NCI-H345 treated with DMSO at 0.1 percent for 48 hours (cell line): ENCODE data around the gene PXMP2.

Experiments used
- DNase-seq: peaks from one replicate; lab custom pipeline; 2025; ENCODE audit not compliant: unreplicated experiment; lab: John Stamatoyannopoulos, UW

Gene PXMP2

DNA sequence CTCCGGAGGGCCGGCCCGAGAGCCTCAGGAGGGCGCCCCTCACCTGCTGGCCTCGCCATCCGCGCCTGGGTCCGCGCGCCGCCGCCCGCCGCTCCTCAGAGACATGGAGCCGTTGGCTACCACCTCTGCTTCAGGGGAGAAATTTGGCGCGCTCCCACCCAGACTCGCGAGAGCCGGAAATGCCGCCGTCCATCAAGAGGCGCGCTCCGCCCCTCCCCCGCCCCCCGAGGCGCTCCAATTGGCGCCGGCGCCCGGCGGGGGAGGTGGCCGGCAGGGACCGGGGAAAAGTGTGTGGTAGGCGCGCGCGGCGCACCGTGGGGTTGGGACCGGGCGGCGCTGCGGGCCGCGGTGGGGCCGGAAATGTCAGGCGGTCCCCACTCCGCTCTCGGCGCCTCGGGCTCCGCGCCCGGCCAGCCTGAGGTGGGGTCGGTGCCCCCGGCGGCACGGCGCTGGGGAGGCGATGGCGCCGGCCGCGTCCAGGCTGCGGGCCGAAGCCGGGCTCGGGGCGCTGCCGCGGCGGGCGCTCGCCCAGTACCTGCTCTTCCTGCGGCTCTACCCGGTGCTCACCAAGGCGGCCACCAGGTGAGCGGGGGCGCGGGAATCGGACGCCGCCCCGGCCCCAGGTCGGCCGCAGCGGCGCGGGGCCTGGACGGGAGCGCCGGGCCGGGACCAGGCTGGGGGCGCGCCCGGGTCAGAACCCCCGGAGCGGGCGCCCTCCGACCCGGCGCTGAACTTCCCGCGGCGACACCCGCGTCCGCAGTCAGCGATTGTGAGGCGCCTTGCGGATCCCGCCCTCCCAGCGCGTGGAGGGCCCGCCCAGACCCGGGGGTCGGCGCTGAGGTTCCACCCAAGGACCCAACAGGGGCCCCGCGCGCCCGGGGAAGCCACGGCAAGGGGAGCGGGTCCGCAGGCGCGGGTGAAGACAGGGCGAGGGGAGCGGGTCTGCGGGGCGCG lies at the start of gene PXMP2, which contains the start of gene POLE:
PXMP2 (plus strand) TSS at position 377 of the 954 bp plus-strand sequence; CDS start at position 461, 84 bp downstream.
POLE (minus strand) TSS at position 132 of the 954 bp plus-strand sequence; CDS start at position 105, 27 bp downstream.
- peak; percentile 86 for DNase-seq

DNA sequence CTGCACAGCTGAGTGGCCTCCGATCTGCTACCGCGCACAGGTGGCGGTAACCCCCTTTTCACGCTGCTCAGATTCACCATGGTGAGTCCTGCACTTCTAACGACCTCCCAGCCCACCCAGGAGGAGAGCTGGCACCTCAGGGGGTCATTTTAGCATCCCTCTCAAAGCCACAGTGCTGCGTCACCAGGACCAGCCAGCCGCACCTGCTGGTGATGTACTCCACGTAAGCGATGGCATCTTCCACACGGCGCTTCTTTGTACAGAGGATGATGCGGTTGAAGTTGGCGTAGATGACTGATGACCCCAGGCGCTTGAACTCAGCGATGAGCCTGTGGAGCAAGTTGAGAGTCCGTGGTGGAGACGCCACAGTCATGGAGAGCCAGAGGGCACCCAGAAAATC lies 49.6 kb upstream of the PXMP2 start:
- no peak for DNase-seq

DNA sequence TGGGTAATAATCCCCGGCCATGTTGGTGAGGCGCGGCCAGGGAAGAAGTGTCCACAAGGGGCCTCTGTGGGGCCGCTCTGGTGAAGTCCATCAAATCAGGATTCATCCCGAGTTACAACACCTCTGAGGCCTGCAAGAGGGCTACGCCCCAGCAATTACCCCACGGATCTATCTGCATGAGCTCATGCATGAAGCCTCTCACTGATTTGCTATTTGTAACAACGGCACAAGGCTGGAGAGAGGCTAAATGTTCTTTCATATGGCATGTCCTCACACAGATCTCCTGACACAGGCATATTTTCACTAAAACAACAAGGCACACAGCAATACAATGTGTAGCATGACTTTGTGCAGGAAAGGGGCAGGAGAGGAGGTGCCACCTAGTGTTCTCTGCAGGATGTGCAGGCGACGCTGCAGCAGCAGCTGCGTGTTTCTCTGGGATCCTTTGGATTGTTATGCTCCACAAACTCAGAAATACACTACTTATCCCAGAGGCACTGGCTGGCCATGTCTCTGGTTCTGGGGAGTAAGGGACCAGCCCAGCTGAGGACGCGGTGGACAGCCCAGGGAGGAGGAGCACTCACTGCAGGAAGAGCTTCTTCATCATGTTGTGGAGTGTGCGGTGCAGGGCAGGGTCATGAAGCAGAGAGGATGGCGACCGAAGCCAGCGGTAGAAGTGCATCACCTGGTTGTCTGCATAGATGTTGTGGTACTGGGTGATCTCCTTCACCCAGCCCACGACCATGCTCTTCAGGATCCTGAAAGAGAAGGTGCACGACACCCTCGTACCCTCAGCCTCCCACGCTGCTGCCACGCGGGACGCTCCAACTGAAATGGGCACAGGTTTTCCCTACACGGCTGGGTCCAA lies 48.6 kb upstream of the PXMP2 start:
- DNase-seq: no peak

DNA sequence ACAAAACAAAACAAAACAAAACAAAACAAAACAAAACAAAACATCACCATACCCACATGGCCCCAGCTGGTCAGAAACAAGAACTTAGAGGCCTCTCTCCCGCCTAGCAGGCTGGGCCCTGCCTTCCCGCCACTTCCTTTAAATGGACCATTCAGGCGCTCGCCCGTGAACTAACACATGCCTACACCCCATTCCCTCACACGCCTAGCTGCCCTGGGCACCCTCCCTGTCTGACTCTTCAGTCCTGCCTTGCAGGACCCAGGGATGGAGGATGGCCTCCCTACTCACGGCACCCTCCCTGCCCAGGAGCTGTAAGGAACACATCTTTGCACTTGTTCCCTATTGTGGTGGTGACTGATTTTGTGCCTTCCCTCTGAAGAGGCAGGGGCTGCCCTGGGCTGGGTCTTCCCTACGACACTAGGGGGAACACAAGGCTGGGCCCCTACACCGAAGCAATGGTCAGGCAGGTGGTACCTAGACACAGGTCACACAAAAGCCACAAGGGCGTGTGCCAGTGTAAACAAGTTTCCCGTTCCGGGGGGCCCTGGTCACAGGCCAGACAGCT lies 47.3 kb upstream of the PXMP2 start:
- no peak for DNase-seq

- DNase-seq: no peak
These were observed 46.5 kb upstream of the PXMP2 start for GRCh38 chr12:132640936-132641335.

GRCh38 chr12:132641811-132642650 lies 45.4 kb upstream of the PXMP2 start:
- no peak for DNase-seq

GRCh38 chr12:132642846-132643835 lies 44.2 kb upstream of the PXMP2 start:
- DNase-seq: no peak

- no peak for DNase-seq
These were observed 40.5 kb upstream of the PXMP2 start for GRCh38 chr12:132646850-132647249.

DNA sequence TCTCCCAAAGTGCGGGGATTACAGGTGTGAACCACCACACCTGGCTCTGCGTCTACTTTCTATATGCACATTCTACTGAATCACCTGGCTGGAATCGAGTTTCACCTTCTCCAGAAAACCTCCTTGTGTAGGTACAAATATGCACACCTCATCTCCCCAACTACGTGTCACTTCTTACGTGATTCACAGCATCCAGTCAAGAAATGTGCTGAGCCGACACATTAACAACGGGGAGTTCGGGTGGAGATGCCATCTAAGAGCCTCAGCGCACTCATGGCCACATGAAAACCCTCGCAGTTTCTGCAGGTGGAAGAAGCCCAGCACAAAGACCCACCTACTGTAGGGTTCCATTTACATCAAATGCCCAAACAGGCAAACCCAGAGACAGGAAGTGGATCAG lies 39.5 kb upstream of the PXMP2 start:
- DNase-seq: no peak

DNA sequence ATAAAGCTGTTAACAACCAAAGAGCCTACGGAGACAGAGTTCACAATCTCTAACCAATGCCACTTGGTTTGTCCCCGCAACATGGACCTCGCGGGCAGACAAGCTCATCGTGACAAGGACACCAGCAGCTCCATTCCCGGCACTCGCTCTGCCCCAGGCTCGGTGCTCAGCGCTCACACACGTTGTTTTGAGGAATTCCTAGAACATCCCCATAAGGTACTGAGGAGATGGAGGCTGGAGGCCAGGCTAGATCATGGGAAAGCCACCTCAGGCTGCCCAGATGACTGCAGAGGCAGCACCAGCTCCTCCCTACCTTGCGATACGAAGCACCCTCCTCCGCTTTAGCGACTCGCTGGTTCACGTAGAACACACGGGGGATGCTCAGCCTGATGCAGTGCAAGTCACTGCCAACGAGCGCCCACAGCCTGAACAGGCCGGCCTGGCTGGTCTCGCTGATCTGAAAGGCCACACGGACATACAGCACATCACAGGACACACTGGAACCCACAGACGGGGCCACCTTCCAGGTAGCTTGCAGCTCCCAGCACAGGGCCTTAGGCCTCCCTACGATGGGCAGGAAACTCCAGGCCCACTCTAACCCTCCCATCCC lies 38.7 kb upstream of the PXMP2 start:
- no peak for DNase-seq

DNA sequence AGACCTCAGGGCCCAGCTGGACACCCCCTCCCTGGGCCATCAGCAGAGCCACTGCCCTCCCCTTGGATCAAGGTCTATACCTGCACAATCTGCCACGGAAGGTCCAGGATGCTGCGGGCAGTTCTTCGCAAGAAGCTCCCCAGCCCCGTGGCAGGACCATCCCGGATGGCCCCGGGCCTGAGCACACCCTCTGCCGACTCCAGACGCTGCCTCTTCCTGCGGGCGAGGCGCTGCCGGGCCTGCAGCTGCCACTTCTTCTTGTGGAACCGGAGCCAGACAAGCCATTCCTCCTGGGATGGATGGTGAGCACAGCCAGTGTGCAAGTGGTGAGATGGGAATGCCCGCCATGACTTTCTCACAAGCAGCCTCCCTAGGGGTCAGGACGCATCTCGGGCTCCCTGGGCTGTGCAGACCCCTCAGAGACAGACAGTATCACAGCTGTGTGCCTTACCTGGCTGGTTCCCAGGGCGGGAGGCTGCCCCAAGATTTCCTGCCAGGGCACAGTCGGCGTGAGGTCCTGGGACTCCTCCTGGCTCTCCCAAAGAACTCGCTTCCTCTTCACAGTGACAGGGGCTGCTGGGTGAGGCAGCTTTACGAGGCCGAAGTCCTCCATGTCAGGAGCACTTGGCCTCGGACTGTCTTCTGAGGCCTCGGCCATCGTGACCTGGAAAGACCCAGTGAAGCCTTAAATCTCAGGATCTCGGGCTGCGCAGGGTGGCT lies 38.0 kb upstream of the PXMP2 start:
- DNase-seq: no peak

- DNase-seq: peak; percentile 100
These were observed 35.8 kb upstream of the PXMP2 start for GRCh38 chr12:132651444-132652100.

GRCh38 chr12:132653567-132654290 lies 33.7 kb upstream of the PXMP2 start:
- DNase-seq: no peak

DNA sequence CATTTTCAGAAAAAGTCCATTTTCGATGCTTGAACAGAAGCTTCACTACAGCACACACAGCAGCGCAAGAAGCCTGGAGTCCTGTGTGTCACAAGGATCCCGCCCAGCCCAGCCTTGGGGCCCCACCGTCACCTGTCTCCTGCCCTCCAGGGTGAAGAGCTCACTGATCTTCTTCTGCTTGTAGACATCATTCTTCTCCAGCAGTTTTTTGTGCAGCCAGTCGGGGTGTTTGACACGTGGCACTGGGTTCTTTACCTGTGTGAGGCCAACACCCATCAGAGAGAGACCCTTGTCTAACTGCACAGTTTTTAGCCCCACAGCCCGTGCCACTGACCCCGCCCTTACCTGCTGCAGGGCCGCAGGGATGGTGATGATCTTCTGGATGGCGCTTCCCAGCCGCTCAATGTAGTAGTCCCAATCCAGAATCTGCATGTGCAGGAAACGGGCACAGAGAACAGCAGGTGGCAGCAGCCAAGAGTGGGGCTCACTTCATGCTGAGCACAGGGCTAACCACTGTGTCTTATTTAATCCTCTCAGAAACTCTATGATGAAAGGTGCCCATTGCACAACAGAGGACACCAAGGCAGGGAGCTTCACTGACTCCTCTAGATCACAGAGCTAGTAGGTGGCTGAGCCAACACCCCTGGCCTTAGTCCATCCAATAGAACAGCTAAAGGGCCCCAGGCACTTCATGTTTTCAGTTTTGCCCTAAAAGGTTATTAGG lies 30.2 kb upstream of the PXMP2 start:
- no peak for DNase-seq

DNA sequence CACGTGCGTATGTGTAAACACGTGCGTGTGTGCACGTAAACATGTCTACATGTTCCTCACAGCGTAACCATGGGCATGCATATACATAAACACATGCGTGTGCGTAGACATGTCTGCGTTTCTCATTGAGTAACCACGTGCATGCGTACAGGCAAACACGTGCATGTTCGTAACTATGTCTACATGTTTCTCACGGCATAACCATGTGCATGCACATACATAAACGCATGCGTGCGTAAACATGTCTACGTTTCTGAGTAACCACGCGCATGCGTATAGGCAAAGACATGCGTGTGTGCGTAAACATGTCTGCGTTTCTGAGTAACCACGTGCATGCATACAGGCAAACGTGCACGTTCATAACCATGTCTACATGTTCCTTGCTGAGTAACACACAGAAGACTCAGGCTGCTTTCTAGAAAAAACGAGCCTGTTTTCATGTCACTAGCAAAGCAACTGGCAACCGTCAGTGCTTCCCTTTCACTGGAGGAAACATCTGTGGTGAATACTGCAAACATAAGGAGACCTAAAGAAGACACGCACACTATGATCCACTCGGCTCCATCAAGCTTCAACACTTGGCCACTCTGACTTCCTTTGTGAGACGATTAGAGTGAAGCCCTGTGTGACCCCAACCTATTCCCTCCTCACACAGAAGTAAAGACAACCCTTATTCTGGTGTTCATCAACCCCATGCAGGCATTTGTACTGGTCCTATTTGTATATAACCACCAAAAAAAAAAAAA lies 29.1 kb upstream of the PXMP2 start:
- DNase-seq: no peak

DNA sequence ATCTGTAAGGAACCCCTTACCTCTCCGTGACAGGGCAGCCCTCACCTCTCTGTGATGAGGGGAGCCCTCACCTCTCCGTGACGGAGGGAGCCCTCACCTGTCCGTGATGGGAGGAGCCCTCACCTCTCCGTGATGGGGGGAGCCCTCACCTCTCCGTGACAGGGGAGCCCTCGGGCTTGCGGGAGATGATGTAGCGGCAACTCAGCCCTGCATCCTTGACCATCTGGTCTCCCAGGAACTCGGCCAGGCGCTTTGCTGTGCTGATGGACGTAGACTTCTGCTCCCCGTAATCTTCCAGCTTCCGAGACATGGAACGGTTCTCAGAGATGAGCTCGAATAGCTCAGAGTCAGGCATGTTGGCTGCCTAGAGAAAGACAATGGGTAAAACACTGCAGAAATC lies 28.2 kb upstream of the PXMP2 start:
- no peak for DNase-seq
